ENCODE data around the gene BACE2. TPM values are rescaled to one million over a fixed set of nuclear protein-coding genes. Genes with fewer than 3 reads are reported as not detected.
"Not testable (repeated sequence)": the region's sequence is repeated elsewhere in the genome, so short reads cannot be mapped to it uniquely, and the experiment has no call there.

Gene BACE2
- total RNA-seq, 2 experiments from 2014 or later = 0.32 to 0.73 TPM

- ChIA-PET POLR2A (no interaction called here), CTCF (no interaction called here)
These were observed 7.1 kb downstream of the BACE2 start for GRCh38 chr21:41175080-41175479.

- POLR2A ChIA-PET = no interaction called here
- CTCF ChIA-PET = no interaction called here
These were observed 8.9 kb downstream of the BACE2 start for GRCh38 chr21:41176846-41177245.

GRCh38 chr21:41180752-41181151 is 12.8 kb downstream of the BACE2 start:
- CTCF ChIA-PET = no interaction called here
- POLR2A ChIA-PET = no interaction called here

- POLR2A ChIA-PET = no interaction called here
- CTCF ChIA-PET = no interaction called here
These were observed 14.6 kb downstream of the BACE2 start for GRCh38 chr21:41182547-41182946.

- ChIA-PET POLR2A (no interaction called here), CTCF (no interaction called here)
These were observed 15.6 kb downstream of the BACE2 start for GRCh38 chr21:41183575-41183974.

GRCh38 chr21:41185802-41186201 is 17.8 kb downstream of the BACE2 start:
- POLR2A ChIA-PET = no interaction called here
- CTCF ChIA-PET = no interaction called here

- CTCF ChIA-PET = no interaction called here
- POLR2A ChIA-PET = no interaction called here
These were observed 19.0 kb downstream of the BACE2 start for GRCh38 chr21:41186755-41187536.

GRCh38 chr21:41187537-41188025 is 19.6 kb downstream of the BACE2 start:
- ChIA-PET CTCF (no interaction called here), POLR2A (no interaction called here)

- CTCF ChIA-PET = no interaction called here
- POLR2A ChIA-PET = no interaction called here
These were observed 20.7 kb downstream of the BACE2 start for GRCh38 chr21:41188486-41189149.

- ChIA-PET POLR2A (no interaction called here), CTCF (no interaction called here)
These were observed 21.3 kb downstream of the BACE2 start for GRCh38 chr21:41189150-41189745.

- POLR2A ChIA-PET, CTCF ChIA-PET: not testable (repeated sequence)
These were observed 24.6 kb downstream of the BACE2 start for GRCh38 chr21:41192552-41192951.

- POLR2A ChIA-PET = no interaction called here
- CTCF ChIA-PET = no interaction called here
These were observed 27.4 kb downstream of the BACE2 start for GRCh38 chr21:41195311-41195710.

GRCh38 chr21:41196993-41197392 is 29.0 kb downstream of the BACE2 start:
- ChIA-PET POLR2A (no interaction called here), CTCF (interaction anchor here (0.6 kb wide), 1 partner anchor 222 kb away, joined by 4 read pairs; no protein-coding TSS in a partner anchor)

GRCh38 chr21:41197582-41197981 is 29.6 kb downstream of the BACE2 start:
- POLR2A ChIA-PET = no interaction called here
- CTCF ChIA-PET = interaction anchor here (0.6 kb wide), 1 partner anchor 222 kb away, joined by 4 read pairs; no protein-coding TSS in a partner anchor

- POLR2A ChIA-PET, CTCF ChIA-PET: not testable (repeated sequence)
These were observed 30.7 kb downstream of the BACE2 start for GRCh38 chr21:41198647-41199046.

GRCh38 chr21:41199123-41199522 is 31.2 kb downstream of the BACE2 start:
- ChIA-PET CTCF (no interaction called here), POLR2A (no interaction called here)

- ChIA-PET CTCF (no interaction called here), POLR2A (no interaction called here)
These were observed 31.6 kb downstream of the BACE2 start for GRCh38 chr21:41199588-41199987.

- CTCF ChIA-PET = no interaction called here
- POLR2A ChIA-PET = no interaction called here
These were observed 33.4 kb downstream of the BACE2 start for GRCh38 chr21:41201385-41201784.

- CTCF ChIA-PET = interaction anchor here (0.6 kb wide), 1 partner anchor 135 kb away, joined by 4 read pairs; no protein-coding TSS in a partner anchor
These were observed 36.8 kb downstream of the BACE2 start for GRCh38 chr21:41204736-41205135.

GRCh38 chr21:41207401-41208375 is 39.7 kb downstream of the BACE2 start:
- CTCF ChIA-PET = no interaction called here

More at GRCh38 chr21:41204736-41205135, 36.8 kb downstream of the BACE2 start:
- POLR2A ChIA-PET = no interaction called here

More at GRCh38 chr21:41207401-41208375, 39.7 kb downstream of the BACE2 start:
- POLR2A ChIA-PET = no interaction called here
